ENCODE results near the gene TRAPPC3L. TPM values are rescaled to one million over a fixed set of nuclear protein-coding genes. Genes with fewer than 3 reads are reported as not detected.

TRAPPC3L gene
- total RNA-seq, 1 experiment from 2014 or later, result not detected

DNA sequence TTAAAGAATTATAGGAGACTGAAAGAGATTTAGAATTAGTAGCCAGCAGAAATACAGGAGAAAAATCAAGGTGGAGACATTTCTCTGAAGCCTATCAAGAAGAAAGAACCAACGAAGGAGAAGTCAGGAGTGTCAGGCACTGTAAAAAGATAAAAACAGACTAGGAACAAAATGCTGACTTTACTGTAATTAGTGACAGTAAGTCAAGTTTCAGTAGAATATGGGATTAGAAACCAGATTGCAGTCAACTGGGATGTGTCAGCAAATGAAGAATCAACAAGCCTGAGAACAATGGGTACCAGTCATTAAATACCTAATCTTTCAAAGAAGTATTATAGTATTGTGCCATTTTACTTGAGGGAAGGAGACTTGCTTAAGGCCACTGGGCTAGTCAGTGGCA lies 62.7 kb downstream of the TRAPPC3L start:
- TF ChIP-seq, protein P1, sequence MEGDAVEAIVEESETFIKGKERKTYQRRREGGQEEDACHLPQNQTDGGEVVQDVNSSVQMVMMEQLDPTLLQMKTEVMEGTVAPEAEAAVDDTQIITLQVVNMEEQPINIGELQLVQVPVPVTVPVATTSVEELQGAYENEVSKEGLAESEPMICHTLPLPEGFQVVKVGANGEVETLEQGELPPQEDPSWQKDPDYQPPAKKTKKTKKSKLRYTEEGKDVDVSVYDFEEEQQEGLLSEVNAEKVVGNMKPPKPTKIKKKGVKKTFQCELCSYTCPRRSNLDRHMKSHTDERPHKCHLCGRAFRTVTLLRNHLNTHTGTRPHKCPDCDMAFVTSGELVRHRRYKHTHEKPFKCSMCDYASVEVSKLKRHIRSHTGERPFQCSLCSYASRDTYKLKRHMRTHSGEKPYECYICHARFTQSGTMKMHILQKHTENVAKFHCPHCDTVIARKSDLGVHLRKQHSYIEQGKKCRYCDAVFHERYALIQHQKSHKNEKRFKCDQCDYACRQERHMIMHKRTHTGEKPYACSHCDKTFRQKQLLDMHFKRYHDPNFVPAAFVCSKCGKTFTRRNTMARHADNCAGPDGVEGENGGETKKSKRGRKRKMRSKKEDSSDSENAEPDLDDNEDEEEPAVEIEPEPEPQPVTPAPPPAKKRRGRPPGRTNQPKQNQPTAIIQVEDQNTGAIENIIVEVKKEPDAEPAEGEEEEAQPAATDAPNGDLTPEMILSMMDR (conservative IDR thresholded peaks at IDR 0.05), result no peak
- Histone ChIP-seq H3K56ac (ENCODE audit: insufficient read length, low read depth, low read length) (no peak overlapping the region), H3K4me2 (ENCODE audit: insufficient read depth, insufficient read length, low read length) (no peak overlapping the region)

More for the DNA sequence above, 62.7 kb downstream of the TRAPPC3L start:
- no peaks in the 10 kb centered on the region for H3K79me1 ChIP-seq (ENCODE audit: insufficient read depth, low read depth, low read length, poor library complexity, severe bottlenecking)
- H2BK20ac ChIP-seq (ENCODE audit: low read depth, low read length, poor library complexity, severe bottlenecking), result no peak overlapping the region
- no peak overlapping the region for H3K23ac ChIP-seq (ENCODE audit: insufficient read length, low read depth, low read length)
- H3K27me3 Mint-ChIP-seq (ENCODE audit: low read depth), result peaks cover 2% of the 10 kb centered on the region; the same call in 1 of the 2 replicates
- no peak overlapping the region for H3K4me3 Mint-ChIP-seq
- no peaks in the 10 kb centered on the region for H3K9me3 Mint-ChIP-seq
- H3K14ac ChIP-seq (ENCODE audit: insufficient read depth, low read length), result no peak overlapping the region
- H3K4ac ChIP-seq (ENCODE audit: low read depth, low read length), result no peak overlapping the region
- H2BK15ac ChIP-seq (ENCODE audit: low read depth, low read length), result no peak overlapping the region
- no peaks in the 10 kb centered on the region for H3K27me3 ChIP-seq (ENCODE audit: insufficient read depth, low read length)
- H4K8ac ChIP-seq (replicated peaks; ENCODE audit: insufficient read length, low read depth, low read length), result no peak overlapping the region
- no peak overlapping the region for H2AK5ac ChIP-seq (ENCODE audit: insufficient read length, low read length)
- H3K9ac ChIP-seq (ENCODE audit: extremely low read depth, insufficient read length, low read length), result no peak overlapping the region
- WGBS (ENCODE audit: extremely low coverage, insufficient read length, low lambda C conversion rate), result no CpG with 5 or more reads among the region's 1 CpG
- no peaks in the 10 kb centered on the region for H3K4me1 ChIP-seq (ENCODE audit: insufficient read depth, low read length)
- H3K4me1 Mint-ChIP-seq, result no peaks in the 10 kb centered on the region
- no peaks in the 10 kb centered on the region for H3K9me3 ChIP-seq (ENCODE audit: control insufficient read depth, low read depth, low read length)
- no peaks in the 10 kb centered on the region for H4K20me1 ChIP-seq (ENCODE audit: control insufficient read depth, insufficient read depth, insufficient read length)
- no peak overlapping the region for H2AFZ ChIP-seq (ENCODE audit: low read length)
- no peak overlapping the region for H4K5ac ChIP-seq (ENCODE audit: insufficient read length, low read depth, low read length)
- H2BK5ac ChIP-seq (ENCODE audit: insufficient read length, low read length), result no peak overlapping the region
- no peak overlapping the region for H3T11ph ChIP-seq (ENCODE audit: low read length)
- H3K27ac Mint-ChIP-seq, result no peak overlapping the region
- H3K79me2 ChIP-seq (ENCODE audit: insufficient read depth, low read length), result no peaks in the 10 kb centered on the region
- DNase-seq, result no peak
- no peak overlapping the region for H2BK120ac ChIP-seq (ENCODE audit: low read depth, low read length, poor library complexity, severe bottlenecking)
- no peaks in the 10 kb centered on the region for H3K36me3 Mint-ChIP-seq (ENCODE audit: insufficient read depth in 1 of 3, low read depth in 3 of 3)
- H3K18ac ChIP-seq (ENCODE audit: insufficient read length, low read depth, low read length), result no peak overlapping the region
- H3K23me2 ChIP-seq (ENCODE audit: insufficient read length, low read depth, low read length, poor library complexity, severe bottlenecking), result no peaks in the 10 kb centered on the region
- H4K91ac ChIP-seq (ENCODE audit: insufficient read length, low read depth, low read length), result no peak overlapping the region
- H3K27ac ChIP-seq (ENCODE audit: insufficient read length, low read depth, low read length), result no peak overlapping the region
- H2BK12ac ChIP-seq (ENCODE audit: insufficient read length, low read depth, low read length), result no peak overlapping the region

All from H9 (cell line).